Aorta (tissue), 5 donors: ENCODE measurements around the gene ICAM2. TPM values are rescaled to one million over a fixed set of nuclear protein-coding genes. Genes with fewer than 3 reads are reported as not detected.

Source experiments
- ATAC-seq: fragments of 200-7000 bp; cut with Tn5 transposase; one replicate; pipeline ENCODE4 v1.9.1; 2022; ENCODE audit warnings: moderate library complexity; ENCODE audit not compliant: low FRiP score
- DNase-seq, 2 donors: peaks; one replicate each; pipeline ENCODE4 v3.0.0-alpha.2; 2020
- H3K27ac ChIP-seq, 2 donors: one replicate each; pipeline ENCODE4 v1.5.1; 2013; ENCODE audit warnings: low read length in 2 of 2, mild to moderate bottlenecking in 2 of 2, moderate library complexity in 2 of 2, control low read depth in 1 of 2, inconsistent platforms in 1 of 2, low read depth in 1 of 2
- H3K27me3 ChIP-seq, 2 donors: one replicate each; pipeline ENCODE4 v1.6.1; 2013; ENCODE audit warnings: control low read depth in 1 of 2, low read length in 1 of 2, mild to moderate bottlenecking in 1 of 2, moderate library complexity in 1 of 2; ENCODE audit not compliant: insufficient read depth in 2 of 2, control insufficient read depth in 1 of 2
- H3K36me3 ChIP-seq, 2 donors: one replicate each; pipeline ENCODE4 v1.6.1; 2013; ENCODE audit warnings: control low read depth in 1 of 2, low read length in 1 of 2, mild to moderate bottlenecking in 1 of 2; ENCODE audit not compliant: insufficient read depth in 2 of 2, control insufficient read depth in 1 of 2
- H3K4me1 ChIP-seq, 2 donors: one replicate each; pipeline ENCODE4 v1.6.1; 2013; ENCODE audit warnings: low read length in 2 of 2, control low read depth in 1 of 2, mild to moderate bottlenecking in 1 of 2, moderate library complexity in 1 of 2; ENCODE audit not compliant: insufficient read depth in 2 of 2, control insufficient read depth in 1 of 2
- H3K4me3 ChIP-seq, 2 donors: one replicate each; pipeline ENCODE4 v1.5.1; 2013; ENCODE audit warnings: low read length in 2 of 2, control low read depth in 1 of 2, mild to moderate bottlenecking in 1 of 2
- H3K9me3 ChIP-seq: one replicate; pipeline ENCODE4 v1.6.1; 2013; ENCODE audit warnings: mild to moderate bottlenecking, low read length; ENCODE audit not compliant: control insufficient read depth
- WGBS, 2 donors: extraction: QIAGEN DNeasy Blood & Tissue Kit; methylation state at CpG; one replicate each; pipeline ENCODE4 v1.1.7; 2013; 5-methylcytosine and 5-hydroxymethylcytosine counted together
- intact Hi-C, 2 donors: fragments of 100-400 bp; cut with DNase I; formaldehyde crosslinking; loops; one replicate each; pipeline versions ENCODE4 v1.14.2 to v1.15.0; 2022
- long read RNA-seq, 2 donors: library from polyadenylated mRNA; unstranded; transcript quantifications; one replicate each; pipeline ENCODE4 v2.0.0, GENCODE V29; 2020 to 2021
- polyA plus RNA-seq, 2 donors: library from polyadenylated mRNA; stranded (reverse); fragments of 200-250 nt; gene quantifications; one replicate each; pipeline ENCODE4 v1.2.3, GENCODE V29; 2013
- total RNA-seq, 2 donors: library from RNA; stranded (reverse); fragmentation: NEBNext Ultra II Directional; extraction: Animal tissue kit (Norgen Biotek cat#: 25700); gene quantifications; one replicate each; pipeline ENCODE4 v1.2.1, GENCODE V29; 2021
- donor health status: healthy with polysubstance abuse.
- donor health status: Bipolar disorder and iron deficiency.
- donor health status: DM: no; HTN: no; CAD: no.
- donor health status: DM: no; HTN: no; CAD: no.
- donor health status: DM: yes; HTN: yes; CAD: no.

ICAM2 gene
- 10 to 100 TPM; 24.9 to 36.0 TPM for total RNA-seq
- 1 to 10 TPM; 3.9 to 9.7 TPM for polyA plus RNA-seq
- long read RNA-seq, donor 1, transcript ICAM2-208 (5 exons, 1,103 nt): minor isoform, 24 of 57 reads
- long read RNA-seq, donor 1, transcript ICAM2-203 (4 exons, 1,221 nt): major isoform, 26 of 57 reads
- long read RNA-seq, donor 1, partial matches to known transcripts: 1 of 57 reads
- long read RNA-seq, donor 1, other reads (novel, unspliced or antisense): 2 of 57 reads
- long read RNA-seq, donor 2, transcript ICAM2-203 (4 exons, 1,221 nt): major isoform, 9 of 20 reads
- long read RNA-seq, donor 2, transcript ICAM2-208 (5 exons, 1,103 nt): minor isoform, 8 of 20 reads
- long read RNA-seq, donor 2, partial matches to known transcripts: 1 of 20 reads
- long read RNA-seq, donor 2, other reads (novel, unspliced or antisense): 0 of 20 reads

- Histone ChIP-seq H3K9me3 (no peaks in the 10 kb centered on the region), H3K4me1 (no peaks in the 10 kb centered on the region), H3K27me3 (no peaks in the 10 kb centered on the region), H3K4me3 (no peak within 1 kb of the TSS), H3K36me3 (no peaks in the 10 kb centered on the region), H3K27ac (no peak within 1 kb of the TSS)
- ATAC-seq: peak; percentile 82
- 33 to 40% methylated on average over 23 of the region's 23 CpGs for WGBS, 2 donors
- DNase-seq: peak in 1 of 2 donors; percentile 80
- intact Hi-C loops: loop anchor here (10.0 kb wide), 2 partner anchors 105 to 265 kb away; partner anchors contain the start of genes CSHL1 (in 1 of the 2) and GH1 (in 1 of the 2)
Measured at GRCh38 chr17:64020056-64020766, at the start of gene ICAM2. Gene ICAM2, minus strand, starts transcription at chr17:64020633. Its CDS starts 13,942 bp downstream, at chr17:64006691.

- no peak for ATAC-seq
- no peak overlapping the region for H3K4me3 ChIP-seq
- H3K9me3 ChIP-seq: peaks cover 8% of the 10 kb centered on the region
- intact Hi-C loops: no loop called here
- no peaks in the 10 kb centered on the region for H3K4me1 ChIP-seq
- H3K27me3 ChIP-seq: no peaks in the 10 kb centered on the region
- H3K36me3 ChIP-seq: peaks cover 7 to 8% of the 10 kb centered on the region in 2 donors
- DNase-seq: no peak
- 96 to 97% methylated on average over 3 of the region's 3 CpGs for WGBS, 2 donors
- no peak overlapping the region for H3K27ac ChIP-seq
Measured at GRCh38 chr17:64070213-64070612, 49.8 kb upstream of the ICAM2 start.

GRCh38 chr17:64069143-64069542 lies 48.7 kb upstream of the ICAM2 start:
- 96 to 99% methylated on average over 1 of the region's 1 CpG for WGBS, 2 donors
- ATAC-seq: no peak

GRCh38 chr17:64067657-64068056 lies 47.2 kb upstream of the ICAM2 start:
- Histone ChIP-seq H3K27me3 (no peaks in the 10 kb centered on the region), H3K36me3 (peaks cover 7 to 8% of the 10 kb centered on the region in 2 donors), H3K4me3 (no peak overlapping the region), H3K27ac (no peak overlapping the region), H3K4me1 (no peaks in the 10 kb centered on the region), H3K9me3 (peaks cover 8% of the 10 kb centered on the region)
- ATAC-seq (no peak), DNase-seq (no peak)
- intact Hi-C loops: no loop called here
- 87 to 92% methylated on average over 3 of the region's 3 CpGs for WGBS, 2 donors

More at GRCh38 chr17:64069143-64069542, 48.7 kb upstream of the ICAM2 start:
- Histone ChIP-seq H3K27me3 (no peaks in the 10 kb centered on the region), H3K36me3 (peaks cover 7 to 8% of the 10 kb centered on the region in 2 donors), H3K27ac (no peak overlapping the region), H3K4me1 (no peaks in the 10 kb centered on the region), H3K9me3 (peaks cover 8% of the 10 kb centered on the region), H3K4me3 (no peak overlapping the region)
- no peak for DNase-seq
- intact Hi-C loops: no loop called here

- Histone ChIP-seq H3K27me3 (no peaks in the 10 kb centered on the region), H3K27ac (no peak overlapping the region), H3K4me1 (no peaks in the 10 kb centered on the region), H3K36me3 (peaks cover 6 to 8% of the 10 kb centered on the region in 2 donors), H3K4me3 (no peak overlapping the region), H3K9me3 (peaks cover 8% of the 10 kb centered on the region)
- ATAC-seq: no peak
- 95 to 96% methylated on average over 7 of the region's 7 CpGs for WGBS, 2 donors
- intact Hi-C loops: no loop called here
- no peak for DNase-seq
Measured at GRCh38 chr17:64066716-64067115, 46.3 kb upstream of the ICAM2 start.

- WGBS, 2 donors: 91% methylated on average over 8 of the region's 8 CpGs
- Histone ChIP-seq H3K9me3 (peaks cover 8% of the 10 kb centered on the region), H3K36me3 (peaks cover 2 to 7% of the 10 kb centered on the region in 2 donors), H3K27ac (no peak overlapping the region), H3K4me3 (no peak overlapping the region), H3K4me1 (no peaks in the 10 kb centered on the region), H3K27me3 (no peaks in the 10 kb centered on the region)
- intact Hi-C loops: no loop called here
- DNase-seq (no peak), ATAC-seq (no peak)
Measured at GRCh38 chr17:64065161-64065560, 44.7 kb upstream of the ICAM2 start.

- WGBS, 2 donors: 89 to 96% methylated on average over 9 of the region's 9 CpGs
- no peak for DNase-seq
- Histone ChIP-seq H3K4me3 (no peak overlapping the region), H3K4me1 (no peaks in the 10 kb centered on the region), H3K9me3 (peaks cover 2% of the 10 kb centered on the region), H3K27me3 (no peaks in the 10 kb centered on the region), H3K27ac (no peak overlapping the region), H3K36me3 (peaks cover 0 to 3% of the 10 kb centered on the region in 2 donors)
- intact Hi-C loops: loop anchor here (5.0 kb wide), 1 partner anchor 68 kb away; the partner anchor contains the start of gene ERN1 (in 2 of the 2)
- no peak for ATAC-seq
Measured at GRCh38 chr17:64064331-64064730, 43.9 kb upstream of the ICAM2 start.

GRCh38 chr17:64063766-64064224 lies 43.4 kb upstream of the ICAM2 start:
- H3K4me1 ChIP-seq: no peaks in the 10 kb centered on the region
- no peak overlapping the region for H3K4me3 ChIP-seq
- H3K27me3 ChIP-seq: no peaks in the 10 kb centered on the region
- H3K36me3 ChIP-seq: peaks cover 0 to 3% of the 10 kb centered on the region in 2 donors
- ATAC-seq: peak; percentile 74
- peaks cover 2% of the 10 kb centered on the region for H3K9me3 ChIP-seq
- intact Hi-C loops: loop anchor here (5.0 kb wide), 1 partner anchor 69 kb away; the partner anchor contains the start of gene ERN1 (in 2 of the 2)
- peak in 1 of 2 donors; percentile 87 for DNase-seq
- H3K27ac ChIP-seq: no peak overlapping the region
- 67 to 68% methylated on average over 16 of the region's 16 CpGs for WGBS, 2 donors
